ENCODE data around the gene FOSL1. TPM values are rescaled to one million over a fixed set of nuclear protein-coding genes. Genes with fewer than 3 reads are reported as not detected.

Gene FOSL1
- total RNA-seq, 6 donors from 2014 or later = 1.8 to 16.9 (median 8.2) TPM

GRCh38 chr11:65915101-65915820, 15.1 kb upstream of the FOSL1 start:
- Histone ChIP-seq H3K36me3 (peaks cover 0 to 4% (median 0%) of the 10 kb centered on the region in 4 donors), H3K4me3 (no peak overlapping the region), H3K9me3 (no peaks in the 10 kb centered on the region), H3K27me3 (no peaks in the 10 kb centered on the region), H3K27ac (peak overlapping the region; percentile 64 to 99 (median 90)), H3K4me1 (peaks cover 50 to 53% (median 51%) of the 10 kb centered on the region in 4 donors)
- no peak for ATAC-seq (ENCODE audit: low FRiP score in 2 of 2)
- no peak for DNase-seq
- no peak for TF ChIP-seq POLR2AphosphoS5 (IDR thresholded peaks at IDR 0.05)
- no peak for TF ChIP-seq EP300 (IDR thresholded peaks at IDR 0.05)
- TF ChIP-seq POLR2A (IDR thresholded peaks at IDR 0.05) = no peak
- TF ChIP-seq, protein P1, sequence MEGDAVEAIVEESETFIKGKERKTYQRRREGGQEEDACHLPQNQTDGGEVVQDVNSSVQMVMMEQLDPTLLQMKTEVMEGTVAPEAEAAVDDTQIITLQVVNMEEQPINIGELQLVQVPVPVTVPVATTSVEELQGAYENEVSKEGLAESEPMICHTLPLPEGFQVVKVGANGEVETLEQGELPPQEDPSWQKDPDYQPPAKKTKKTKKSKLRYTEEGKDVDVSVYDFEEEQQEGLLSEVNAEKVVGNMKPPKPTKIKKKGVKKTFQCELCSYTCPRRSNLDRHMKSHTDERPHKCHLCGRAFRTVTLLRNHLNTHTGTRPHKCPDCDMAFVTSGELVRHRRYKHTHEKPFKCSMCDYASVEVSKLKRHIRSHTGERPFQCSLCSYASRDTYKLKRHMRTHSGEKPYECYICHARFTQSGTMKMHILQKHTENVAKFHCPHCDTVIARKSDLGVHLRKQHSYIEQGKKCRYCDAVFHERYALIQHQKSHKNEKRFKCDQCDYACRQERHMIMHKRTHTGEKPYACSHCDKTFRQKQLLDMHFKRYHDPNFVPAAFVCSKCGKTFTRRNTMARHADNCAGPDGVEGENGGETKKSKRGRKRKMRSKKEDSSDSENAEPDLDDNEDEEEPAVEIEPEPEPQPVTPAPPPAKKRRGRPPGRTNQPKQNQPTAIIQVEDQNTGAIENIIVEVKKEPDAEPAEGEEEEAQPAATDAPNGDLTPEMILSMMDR (IDR thresholded peaks at IDR 0.05) = no peak
- 61 to 71% methylated on average over 8 of the region's 10 CpGs for WGBS, 2 donors

DNA sequence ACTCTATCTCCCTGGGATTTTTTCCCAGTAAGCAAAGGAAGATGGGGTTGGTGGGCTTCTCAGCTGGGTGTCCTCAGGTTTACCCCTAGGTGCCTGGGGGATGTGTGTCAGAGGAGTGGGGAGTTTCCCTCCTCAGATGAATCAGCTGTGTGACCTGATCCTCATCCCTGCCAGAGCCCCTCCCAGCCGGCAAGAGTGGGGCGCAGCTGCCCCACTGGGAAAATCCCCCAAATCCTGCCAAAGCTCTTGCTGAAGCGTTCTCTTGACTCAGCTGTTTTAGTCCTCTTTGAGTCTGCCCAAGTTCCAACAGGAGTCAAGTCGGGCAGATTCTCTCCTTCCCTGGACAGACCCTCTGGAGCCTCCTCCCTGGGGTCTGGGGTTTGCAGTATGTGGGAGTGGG, 12.7 kb upstream of the FOSL1 start:
- ATAC-seq (ENCODE audit: low FRiP score in 2 of 2) = no peak

DNA sequence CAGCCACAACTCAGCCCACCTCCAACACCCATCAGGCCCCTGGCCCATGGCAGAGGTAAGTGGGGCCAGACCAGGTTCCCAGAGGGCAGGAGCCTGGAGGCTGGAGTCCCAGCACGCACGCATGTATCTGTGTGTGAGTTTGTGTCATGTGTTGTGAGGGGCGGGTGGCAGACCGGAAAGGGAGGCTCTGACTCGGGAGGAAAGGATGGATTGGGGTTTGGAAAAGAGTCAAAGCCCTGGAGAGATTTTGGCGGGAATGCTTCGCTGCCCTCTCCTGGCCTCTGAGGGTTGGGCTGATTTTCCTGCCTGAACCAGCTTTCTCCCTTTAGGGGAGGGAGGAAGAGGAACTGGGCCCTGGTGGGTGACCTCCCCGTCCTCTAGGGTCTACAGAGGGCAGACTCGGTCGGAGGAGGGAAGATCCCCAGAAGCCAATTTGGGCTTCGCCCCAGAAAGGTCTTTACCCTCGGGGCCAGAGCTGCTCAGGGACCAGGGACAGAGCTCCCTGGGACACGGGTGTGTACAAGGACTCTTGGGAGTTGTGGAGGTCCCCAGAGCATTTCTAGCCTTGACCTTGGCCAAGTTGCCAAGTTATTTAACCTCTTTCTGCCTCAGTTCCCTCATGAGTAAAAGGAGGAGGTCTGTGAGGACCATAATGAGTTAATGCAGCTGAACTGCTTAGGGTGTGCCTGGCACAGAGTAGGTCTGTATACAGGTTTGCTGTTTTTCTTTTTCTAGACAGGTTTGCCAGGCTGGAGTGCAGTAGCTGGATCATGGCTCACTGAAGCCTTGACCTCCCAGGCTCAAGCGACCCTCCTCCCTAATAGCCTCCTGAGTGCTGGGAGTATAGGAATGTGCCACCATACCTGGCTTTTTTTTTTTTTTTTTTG, 11.7 kb upstream of the FOSL1 start:
- Histone ChIP-seq H3K27ac (peak overlapping the region; percentile 20 to 67 (median 64)), H3K27me3 (no peaks in the 10 kb centered on the region), H3K4me1 (peaks cover 33 to 36% (median 35%) of the 10 kb centered on the region in 4 donors), H3K4me3 (no peak overlapping the region), H3K9me3 (no peaks in the 10 kb centered on the region), H3K36me3 (no peaks in the 10 kb centered on the region)
- 15 to 23% methylated on average over 11 to 14 of the region's 14 CpGs for WGBS, 2 donors
- TF ChIP-seq POLR2AphosphoS5 (IDR thresholded peaks at IDR 0.05) = peak in 1 of 2 donors; percentile 42
- TF ChIP-seq POLR2A (IDR thresholded peaks at IDR 0.05) = no peak
- TF ChIP-seq, protein P1 (IDR thresholded peaks at IDR 0.05) = peak in 5 of 6 experiments; percentile 31 to 48 (median 38)
- ATAC-seq (ENCODE audit: low FRiP score in 2 of 2) = peak in 1 of 2 donors; percentile 51
- no peak for DNase-seq

More for the DNA sequence above, 12.7 kb upstream of the FOSL1 start:
- Histone ChIP-seq H3K27me3 (no peaks in the 10 kb centered on the region), H3K9me3 (no peaks in the 10 kb centered on the region), H3K4me3 (no peak overlapping the region), H3K27ac (peak overlapping the region in 1 of 4 donors; percentile 21), H3K4me1 (peaks cover 42 to 46% (median 44%) of the 10 kb centered on the region in 4 donors), H3K36me3 (peaks cover 0 to 4% (median 0%) of the 10 kb centered on the region in 4 donors)
- 48 to 54% methylated on average over 4 of the region's 4 CpGs for WGBS, 2 donors
- TF ChIP-seq POLR2AphosphoS5 (IDR thresholded peaks at IDR 0.05) (no peak), POLR2A (IDR thresholded peaks at IDR 0.05) (no peak), EP300 (IDR thresholded peaks at IDR 0.05) (no peak)
- TF ChIP-seq, protein P1 (IDR thresholded peaks at IDR 0.05) = no peak
- DNase-seq = no peak

DNA sequence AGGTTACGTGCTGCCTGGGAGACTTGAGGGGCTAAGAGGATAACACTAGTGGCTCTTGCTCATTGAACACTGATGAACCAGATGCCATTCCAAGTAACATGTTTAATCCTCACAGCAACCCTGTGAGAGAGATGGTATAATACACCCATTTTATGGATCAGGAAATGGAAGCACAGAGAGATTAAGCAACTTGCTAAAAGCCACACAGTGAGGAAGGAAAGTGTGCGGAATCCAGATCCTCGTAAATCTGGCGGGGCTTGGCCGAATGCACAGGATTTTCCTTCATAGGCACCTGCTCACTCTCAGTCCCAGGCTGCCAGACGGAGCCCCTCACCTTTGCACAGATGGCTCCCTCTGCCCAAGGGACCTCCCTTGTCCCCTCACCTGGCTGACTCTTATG, 7.7 kb upstream of the FOSL1 start:
- Histone ChIP-seq H3K36me3 (no peaks in the 10 kb centered on the region), H3K27ac (no peak overlapping the region), H3K27me3 (no peaks in the 10 kb centered on the region), H3K4me3 (no peak overlapping the region), H3K9me3 (no peaks in the 10 kb centered on the region), H3K4me1 (peaks cover 13 to 15% (median 13%) of the 10 kb centered on the region in 4 donors)
- DNase-seq (no peak), ATAC-seq (ENCODE audit: low FRiP score in 2 of 2) (no peak)
- 78 to 89% methylated on average over 6 of the region's 6 CpGs for WGBS, 2 donors
- no peak for TF ChIP-seq POLR2AphosphoS5 (IDR thresholded peaks at IDR 0.05)
- TF ChIP-seq POLR2A (IDR thresholded peaks at IDR 0.05) = no peak
- TF ChIP-seq EP300 (IDR thresholded peaks at IDR 0.05) = no peak
- TF ChIP-seq, protein P1 (IDR thresholded peaks at IDR 0.05) = no peak

Data from upper lobe of left lung (tissue), 6 donors.